ENCODE data around the gene MEF2B. TPM values are rescaled to one million over a fixed set of nuclear protein-coding genes. Genes with fewer than 3 reads are reported as not detected.

Gene MEF2B
- total RNA-seq, 4 donors from 2014 or later, result not detected

- Histone ChIP-seq H3K27me3 (no peaks in the 10 kb centered on the region), H3K27ac (replicated peaks in 1 of 4) (peak overlapping the region; percentile 98 to 100 (median 98)), H3K9me3 (no peaks in the 10 kb centered on the region), H3K4me3 (peak overlapping the region; percentile 75 to 95 (median 82)), H3K36me3 (peaks cover 2 to 21% (median 20%) of the 10 kb centered on the region in 4 donors), H3K4me1 (peaks cover 45 to 62% (median 53%) of the 10 kb centered on the region in 4 donors)
- DNase-seq (ENCODE audit: extremely low spot score), result no peak
- no peak for TF ChIP-seq POLR2A (IDR thresholded peaks at IDR 0.05; ENCODE audit: low read depth)
- TF ChIP-seq EP300 (IDR thresholded peaks at IDR 0.05), result no peak
- no peak for TF ChIP-seq POLR2AphosphoS5 (IDR thresholded peaks at IDR 0.05)
- TF ChIP-seq CTCF (IDR thresholded peaks at IDR 0.05), result no peak
- 1% methylated on average over 12 of the region's 17 CpGs for WGBS
- intact Hi-C loops (cut with DNase I), result loop anchor here (10.0 kb wide), 1 partner anchor 123 kb away; no protein-coding TSS in a partner anchor
These were observed 21.7 kb upstream of the MEF2B start for GRCh38 chr19:19191768-19192077.

GRCh38 chr19:19186742-19187141 lies 16.7 kb upstream of the MEF2B start:
- no peaks in the 10 kb centered on the region for H3K27me3 ChIP-seq
- TF ChIP-seq CTCF (IDR thresholded peaks at IDR 0.05) (no peak), POLR2AphosphoS5 (IDR thresholded peaks at IDR 0.05) (no peak)
- no peak for DNase-seq (ENCODE audit: extremely low spot score)
- H3K4me3 ChIP-seq, result no peak overlapping the region
- H3K36me3 ChIP-seq, result peaks cover 0 to 45% (median 34%) of the 10 kb centered on the region in 4 donors
- H3K4me1 ChIP-seq, result peaks cover 24 to 35% (median 31%) of the 10 kb centered on the region in 4 donors
- no peak overlapping the region for H3K27ac ChIP-seq (replicated peaks in 1 of 4)
- WGBS, result 97% methylated on average over 6 of the region's 14 CpGs
- intact Hi-C loops (cut with DNase I), result no loop called here
- H3K9me3 ChIP-seq, result no peaks in the 10 kb centered on the region

GRCh38 chr19:19185853-19186740 lies 16.0 kb upstream of the MEF2B start:
- Histone ChIP-seq H3K4me1 (peaks cover 21 to 30% (median 27%) of the 10 kb centered on the region in 4 donors), H3K9me3 (no peaks in the 10 kb centered on the region), H3K36me3 (peaks cover 0 to 51% (median 40%) of the 10 kb centered on the region in 4 donors), H3K27ac (replicated peaks in 1 of 4) (no peak overlapping the region), H3K4me3 (no peak overlapping the region), H3K27me3 (no peaks in the 10 kb centered on the region)
- 69% methylated on average over 9 of the region's 9 CpGs for WGBS
- no peak for DNase-seq (ENCODE audit: extremely low spot score)
- intact Hi-C loops (cut with DNase I), result no loop called here
- no peak for TF ChIP-seq POLR2A (IDR thresholded peaks at IDR 0.05; ENCODE audit: low read depth)
- TF ChIP-seq CTCF (IDR thresholded peaks at IDR 0.05), result peak in 1 of 3 experiments; percentile 51
- TF ChIP-seq EP300 (IDR thresholded peaks at IDR 0.05), result no peak
- no peak for TF ChIP-seq POLR2AphosphoS5 (IDR thresholded peaks at IDR 0.05)

DNA sequence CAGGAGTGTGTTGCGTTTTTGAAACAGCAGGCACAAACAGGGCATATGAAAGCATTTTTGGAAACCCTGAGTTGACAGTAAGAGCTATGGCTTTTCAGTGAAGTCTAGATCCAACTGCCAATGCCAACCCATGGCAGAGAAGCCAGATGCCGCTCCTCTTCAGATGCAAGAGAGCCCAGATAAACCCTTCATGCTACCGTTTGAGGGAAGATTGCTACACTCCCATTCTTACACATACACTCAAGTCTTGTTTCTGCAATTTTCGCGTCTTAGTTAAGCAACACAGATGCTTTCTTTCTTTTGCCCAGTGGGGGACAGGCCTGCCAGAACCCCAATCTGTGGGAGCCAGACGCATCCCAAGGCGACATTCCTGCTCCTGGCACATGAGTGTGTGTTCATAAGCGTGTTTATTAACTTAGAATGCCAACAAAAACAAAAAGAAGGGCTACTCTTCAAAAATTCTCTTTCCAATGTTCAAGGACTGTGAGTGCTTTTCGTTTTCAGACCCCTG lies 11.5 kb upstream of the MEF2B start:
- intact Hi-C loops (cut with DNase I), result no loop called here

More for the DNA sequence above, 11.5 kb upstream of the MEF2B start:
- H3K27ac ChIP-seq (replicated peaks in 1 of 4), result no peak overlapping the region
- H3K36me3 ChIP-seq, result peaks cover 5 to 85% (median 66%) of the 10 kb centered on the region in 4 donors
- H3K4me3 ChIP-seq, result no peak overlapping the region
- no peaks in the 10 kb centered on the region for H3K4me1 ChIP-seq
- H3K9me3 ChIP-seq, result peaks cover 0 to 4% (median 0%) of the 10 kb centered on the region in 4 donors
- no peak for DNase-seq (ENCODE audit: extremely low spot score)
- 88% methylated on average over 9 of the region's 9 CpGs for WGBS
- TF ChIP-seq POLR2A (IDR thresholded peaks at IDR 0.05; ENCODE audit: low read depth) (no peak), CTCF (IDR thresholded peaks at IDR 0.05) (no peak), EP300 (IDR thresholded peaks at IDR 0.05) (no peak), POLR2AphosphoS5 (IDR thresholded peaks at IDR 0.05) (no peak)
- H3K27me3 ChIP-seq, result no peaks in the 10 kb centered on the region
